Central memory CD4-positive, alpha-beta T cell (primary cell): ENCODE data around the gene ARL6IP1.

Experiments
- DNase-seq: peaks from one replicate; pipeline ENCODE4 v3.0.0; 2022
- total RNA-seq, 3 experiments: gene quantifications; one replicate each; lab custom pipeline; 2026; lab: John Stamatoyannopoulos, UW

ARL6IP1 gene
- 86.9 to 140 (median 94.2) reads per million in 3 experiments for total RNA-seq

DNA sequence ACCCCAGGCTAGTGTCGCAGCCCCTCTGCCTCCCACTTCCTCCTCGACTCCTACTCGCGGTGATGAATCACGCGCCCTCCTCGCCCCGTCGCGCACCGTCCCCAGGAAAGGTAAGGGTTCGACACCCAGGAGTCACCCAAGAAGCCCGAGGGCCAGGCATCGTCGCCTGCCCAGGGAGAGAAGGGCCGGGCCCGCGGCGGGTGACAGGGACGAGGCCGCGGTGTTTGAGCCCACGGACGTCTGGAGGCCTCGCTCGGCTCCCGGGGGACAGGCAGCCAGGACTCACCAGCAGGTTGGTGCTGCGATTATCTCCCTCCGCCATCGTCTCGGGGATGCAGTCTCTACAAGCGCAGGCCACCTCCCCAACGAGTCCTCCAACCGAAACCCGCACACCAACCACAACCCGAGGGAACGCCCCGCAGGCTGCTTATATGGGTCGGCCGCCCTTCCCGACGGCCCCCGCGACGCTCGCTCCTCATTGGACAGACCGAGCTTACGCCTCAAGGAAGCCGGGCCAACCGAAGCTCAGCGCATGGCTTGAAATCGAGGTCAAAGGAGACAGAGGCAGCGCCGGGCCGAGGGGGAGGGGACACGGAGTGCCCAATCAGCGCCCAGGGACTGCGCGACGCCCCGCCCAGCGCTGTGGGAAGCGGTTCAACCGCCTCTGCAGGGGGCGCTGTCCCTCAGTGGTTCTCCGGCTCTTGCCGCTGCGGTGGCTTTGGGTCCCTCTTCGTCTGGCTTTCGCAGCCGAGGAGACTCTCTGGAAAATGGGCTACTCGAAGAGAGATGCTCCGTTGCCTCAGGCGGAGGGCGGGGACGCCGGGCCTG, at the start of gene ARL6IP1:
Gene ARL6IP1 (minus strand): TSS at position 405 of the 828 bp plus-strand sequence. CDS start 83 bp downstream, at position 322.
- DNase-seq = peak; percentile 99

DNA sequence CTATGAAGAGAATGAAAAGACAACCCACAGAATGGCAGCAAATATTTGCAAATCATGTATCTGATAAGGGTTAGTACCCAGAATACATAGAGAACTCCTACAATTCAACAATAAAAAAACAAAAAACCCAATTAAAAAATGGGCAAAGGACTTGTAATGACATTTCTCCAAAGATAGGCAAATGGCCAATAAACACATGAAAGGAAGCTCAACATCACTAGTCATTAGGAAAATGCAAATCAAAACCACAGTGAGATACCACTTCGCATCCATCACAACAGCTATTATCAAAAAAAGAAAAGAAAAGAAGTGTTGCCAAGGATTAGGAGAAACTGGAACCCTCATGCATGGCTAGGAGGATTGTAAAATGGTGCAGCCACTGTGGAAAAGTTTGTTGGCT, 45.1 kb upstream of the ARL6IP1 start:
- DNase-seq = no peak

GRCh38 chr16:18842565-18842964, 41.2 kb upstream of the ARL6IP1 start:
- no peak for DNase-seq

DNA sequence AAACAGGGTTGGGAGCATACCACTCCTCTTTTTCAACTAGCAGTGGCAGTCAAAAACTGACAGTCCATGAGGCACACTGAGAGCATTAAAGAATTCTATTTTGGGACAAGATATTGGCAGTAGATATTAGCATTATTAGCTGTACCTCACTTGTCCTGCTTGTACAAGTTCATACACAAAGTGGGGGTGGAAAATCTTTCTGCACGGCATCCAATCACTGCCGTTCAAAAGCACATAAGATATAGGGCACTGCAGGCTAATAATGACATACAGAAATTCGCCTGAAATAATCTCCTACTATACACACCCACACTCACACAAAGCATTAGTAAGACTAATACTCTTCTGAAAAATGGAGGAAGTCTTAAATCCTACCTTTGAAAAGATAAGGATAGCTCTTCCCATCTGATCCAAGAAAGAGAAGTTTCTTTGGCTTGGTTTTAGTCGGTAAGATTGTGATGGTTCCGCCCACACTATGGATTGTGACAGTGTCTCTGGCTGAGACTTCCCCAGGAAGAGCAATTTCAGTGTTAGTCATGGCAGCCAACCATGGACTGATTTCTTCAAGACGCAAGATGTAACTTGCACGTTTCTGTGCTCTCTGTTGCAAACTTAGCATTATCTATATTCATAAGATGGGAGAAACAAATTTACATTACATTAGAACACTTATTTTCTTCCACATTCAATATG, 40.6 kb upstream of the ARL6IP1 start:
- no peak for DNase-seq

- DNase-seq = no peak
Measured at GRCh38 chr16:18839555-18839954, 38.2 kb upstream of the ARL6IP1 start.

- no peak for DNase-seq
Measured at GRCh38 chr16:18836702-18837101, 35.4 kb upstream of the ARL6IP1 start.

DNA sequence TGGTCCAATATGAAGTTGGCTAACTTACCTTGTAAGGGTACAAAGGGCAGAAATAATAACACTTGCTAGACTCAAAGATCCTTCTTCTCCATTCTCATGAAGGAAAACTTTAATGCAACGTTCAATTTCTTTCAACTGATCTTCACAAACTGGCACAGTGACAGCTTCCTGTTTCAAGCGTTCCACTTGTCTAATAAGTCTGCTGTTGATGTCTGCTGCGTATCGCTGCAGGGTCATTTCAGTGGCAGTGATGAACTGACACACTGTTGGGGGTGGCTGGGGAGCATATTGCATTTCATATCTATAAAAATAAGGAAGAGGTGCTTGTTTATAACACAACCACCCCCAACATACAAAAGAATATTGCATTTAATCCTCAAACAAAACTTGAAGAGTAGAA, 33.5 kb upstream of the ARL6IP1 start:
- DNase-seq = no peak

- no peak for DNase-seq
Measured at GRCh38 chr16:18833707-18834505, 32.6 kb upstream of the ARL6IP1 start.

DNA sequence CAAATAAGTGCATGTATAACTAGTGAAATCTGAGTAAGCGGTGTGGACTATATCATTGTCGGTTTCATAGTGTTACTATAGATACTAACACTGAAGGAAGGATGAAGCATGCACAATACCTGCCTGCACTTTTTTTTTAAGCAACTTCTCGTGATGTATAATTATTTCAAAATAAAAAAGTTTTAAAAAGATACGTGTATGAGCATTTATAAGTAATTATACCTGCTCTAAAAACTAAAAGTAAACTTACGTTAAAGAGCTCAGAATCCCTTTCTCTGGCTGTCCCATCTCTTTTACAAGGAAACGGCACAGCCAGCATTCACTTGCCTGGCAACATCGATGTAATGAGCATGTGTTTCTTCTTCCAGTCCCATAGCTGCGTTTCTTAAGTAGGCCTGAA, 31.3 kb upstream of the ARL6IP1 start:
- no peak for DNase-seq

GRCh38 chr16:18832006-18832405, 30.7 kb upstream of the ARL6IP1 start:
- DNase-seq = no peak

GRCh38 chr16:18829251-18829650, 27.9 kb upstream of the ARL6IP1 start:
- no peak for DNase-seq

GRCh38 chr16:18827890-18828289, 26.5 kb upstream of the ARL6IP1 start:
- DNase-seq = no peak

DNA sequence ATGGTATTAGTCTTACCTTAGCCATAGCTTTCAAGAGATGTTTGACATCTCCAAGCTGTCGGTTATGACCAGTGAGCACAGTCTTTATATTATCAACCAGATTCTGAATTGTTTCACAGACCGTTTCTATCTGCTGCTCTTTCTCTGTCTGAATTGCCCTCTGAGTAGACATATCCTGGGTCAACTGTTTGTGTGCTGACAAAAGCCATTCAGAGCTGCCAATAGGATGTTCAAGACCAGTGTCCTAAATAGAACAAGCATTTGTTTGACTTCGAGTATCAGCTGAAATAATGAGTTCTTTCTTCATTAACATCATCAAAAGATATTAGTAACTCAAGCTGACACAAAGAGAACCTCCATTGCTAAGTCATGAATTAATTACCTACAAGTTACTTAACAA, 14.9 kb upstream of the ARL6IP1 start:
- DNase-seq = no peak

DNA sequence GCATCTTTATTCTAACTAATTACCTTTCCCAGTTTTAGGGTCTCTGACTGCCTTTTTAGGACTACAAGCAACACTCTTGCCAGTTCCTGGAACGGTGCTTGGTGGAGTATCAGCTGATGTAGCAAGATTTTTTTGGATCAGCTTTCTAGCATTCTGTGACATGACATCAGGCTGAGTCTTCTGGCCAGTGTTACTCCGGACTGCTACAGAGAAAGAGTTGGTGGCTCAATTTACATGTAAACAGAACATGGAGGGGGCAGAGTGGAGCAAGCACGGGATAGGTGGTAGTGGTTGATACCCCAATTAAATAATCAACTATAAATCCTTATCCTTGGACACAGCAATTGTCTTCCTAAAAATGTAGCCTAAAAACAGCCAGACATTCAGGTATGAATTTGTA, 10.6 kb upstream of the ARL6IP1 start:
- no peak for DNase-seq

GRCh38 chr16:18809165-18809564, 7.8 kb upstream of the ARL6IP1 start:
- no peak for DNase-seq

DNA sequence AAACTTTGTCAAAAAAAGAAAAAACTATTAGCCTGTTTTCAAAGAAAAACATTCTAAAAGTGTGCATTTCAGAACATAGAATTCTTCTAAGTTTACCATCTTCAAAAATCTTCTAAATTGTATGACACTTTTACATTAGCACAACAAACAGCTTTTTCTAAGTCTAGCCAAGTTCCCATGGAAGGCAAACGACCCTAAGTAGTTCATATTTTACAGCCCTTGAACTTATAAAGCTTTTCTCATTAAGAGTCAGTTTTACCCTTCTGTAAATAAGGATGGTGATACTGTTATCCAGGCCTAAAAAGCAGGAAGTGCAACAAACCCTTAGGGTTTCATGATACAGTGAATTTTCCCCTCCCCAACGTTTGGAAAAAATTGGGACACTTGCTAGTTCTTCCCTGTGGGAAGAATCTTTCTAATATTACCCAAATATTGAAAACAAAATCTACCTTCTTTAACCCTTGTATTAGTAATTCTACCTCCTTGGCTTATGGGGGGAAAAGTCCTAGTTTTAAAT, 4.0 kb upstream of the ARL6IP1 start:
- no peak for DNase-seq

DNA sequence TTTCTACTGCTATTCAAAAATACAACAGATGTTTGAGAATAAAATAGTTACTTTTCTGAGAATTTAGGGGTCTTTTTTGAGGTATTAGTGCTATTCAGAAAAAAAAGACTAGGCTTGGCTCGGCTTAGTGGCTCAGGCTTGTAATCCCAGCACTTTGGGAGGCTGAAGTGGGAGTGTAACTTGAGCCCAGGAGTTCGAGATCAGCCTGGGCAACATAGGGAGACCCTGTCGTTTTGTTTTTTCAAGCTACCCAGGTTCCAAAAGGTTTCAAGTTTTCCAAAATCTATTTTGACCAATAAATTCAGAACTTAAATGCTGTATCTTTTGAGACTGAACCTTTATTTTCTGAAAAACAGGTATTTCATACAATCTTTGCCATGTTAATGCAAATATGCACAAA, 3.2 kb upstream of the ARL6IP1 start:
- no peak for DNase-seq

DNA sequence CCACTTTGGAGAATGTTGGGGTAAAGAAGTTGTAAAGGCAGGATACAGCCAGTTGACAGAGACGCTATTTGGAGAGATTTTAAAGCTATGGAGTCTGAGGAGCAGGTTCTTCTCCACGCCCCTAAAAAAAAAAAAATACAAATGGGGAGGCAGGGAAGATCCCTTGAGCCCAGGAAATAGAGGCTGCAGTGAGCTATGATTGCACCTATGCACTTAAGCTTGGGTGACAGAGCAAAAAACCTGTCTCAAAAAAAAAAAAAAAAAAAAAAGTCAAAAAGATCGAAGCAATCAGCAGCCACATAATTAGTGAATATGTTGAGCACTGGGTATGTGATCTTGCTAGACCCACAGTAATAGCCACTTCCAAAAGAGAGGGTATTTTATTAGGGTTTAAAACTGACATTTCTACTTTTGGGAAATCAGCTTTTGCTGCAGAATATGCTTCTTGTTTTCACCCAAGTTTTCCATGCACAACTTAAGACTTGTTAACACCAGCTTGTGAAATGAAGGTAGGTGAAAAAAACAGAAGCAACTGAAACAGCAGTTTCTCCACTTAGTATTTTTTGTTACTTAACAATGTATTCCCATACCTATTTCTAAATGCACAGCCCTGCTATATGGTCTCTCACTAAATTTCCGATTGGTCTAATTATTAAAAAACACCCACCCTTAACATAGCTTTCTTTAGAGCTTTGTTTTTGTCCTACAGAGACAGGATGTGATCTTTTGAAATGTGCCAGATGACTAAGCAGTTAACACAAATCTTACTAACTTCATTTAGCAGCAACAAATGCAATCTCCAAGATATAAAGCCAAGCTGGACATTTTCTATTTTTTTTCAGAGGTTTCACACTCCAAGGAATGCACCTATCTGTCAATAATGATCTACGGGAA, 2.5 kb upstream of the ARL6IP1 start:
- no peak for DNase-seq

DNA sequence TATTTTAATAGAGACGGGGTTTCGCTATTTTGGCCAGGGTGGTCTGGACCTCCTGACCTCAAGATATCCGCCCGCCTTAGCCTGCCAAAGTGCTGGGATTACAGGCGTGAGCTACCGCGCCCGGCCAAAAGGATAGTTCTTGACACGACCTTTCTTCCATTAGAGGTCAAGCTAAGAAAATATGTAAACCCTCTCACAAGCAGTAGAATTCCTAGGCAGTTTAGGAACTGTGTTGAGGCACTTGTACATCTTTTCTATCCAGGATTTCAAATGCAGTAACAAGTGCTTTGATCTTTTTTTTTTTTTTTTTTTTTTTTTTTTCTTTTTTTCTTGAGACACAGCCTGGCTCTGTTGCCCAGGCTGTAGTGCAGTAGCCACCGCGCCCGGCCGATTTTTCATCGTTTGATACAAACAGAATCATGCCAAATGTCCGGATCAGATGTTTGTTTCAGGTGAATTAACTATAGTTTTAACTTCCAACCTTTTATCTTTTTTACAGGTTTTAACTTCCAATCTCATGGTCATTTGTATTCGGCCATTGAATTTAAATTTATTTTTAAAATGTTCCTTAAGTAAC, 1.5 kb upstream of the ARL6IP1 start:
- no peak for DNase-seq

DNA sequence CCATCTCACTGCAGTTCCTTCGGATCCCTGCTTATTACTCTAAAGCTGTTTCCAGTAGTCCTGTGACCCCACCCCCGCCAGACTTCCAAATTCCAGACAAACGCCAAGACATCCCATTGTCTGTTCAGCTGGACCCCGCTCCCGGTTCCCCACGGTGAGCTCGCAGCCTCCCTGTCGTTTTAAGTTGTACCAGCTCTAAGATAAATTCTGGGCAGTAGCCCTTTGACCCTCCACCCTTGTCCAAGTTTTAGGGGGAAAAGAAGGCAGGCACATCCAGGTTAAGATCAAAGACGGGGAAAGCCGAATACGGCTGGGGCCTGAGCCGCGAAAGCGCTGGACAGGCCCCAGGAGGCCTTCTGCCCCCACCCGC, 589 bp downstream of the ARL6IP1 start:
- DNase-seq = no peak

GRCh38 chr16:18800293-18800692, 1.1 kb downstream of the ARL6IP1 start:
- no peak for DNase-seq

- DNase-seq = no peak
Measured at GRCh38 chr16:18799500-18799899, 1.8 kb downstream of the ARL6IP1 start.
